Testis (tissue), 2 donors: Measurements from ENCODE around the gene CHRD.

Experiments
- POLR2A ChIP-seq: fragments of 450-650 bp; IDR thresholded peaks from one replicate; pipeline ENCODE4 v1.6.1; 2017; ENCODE audit warnings: antibody characterized with exemption, mild to moderate bottlenecking, moderate library complexity
- TF ChIP-seq, protein P1 (sequence below), 3 experiments: fragments of 450-650 bp in 2 of 3; fragments of 200-600 bp in 1 of 3; sonication (generic) in 1 of 3; IDR thresholded peaks; one replicate each; pipeline ENCODE4 v1.5.1; 2016 to 2019; ENCODE audit warnings: antibody characterized with exemption in 3 of 3, mild to moderate bottlenecking in 2 of 3, moderate library complexity in 1 of 3

- TF ChIP-seq POLR2A: no peak
- TF ChIP-seq, protein P1, sequence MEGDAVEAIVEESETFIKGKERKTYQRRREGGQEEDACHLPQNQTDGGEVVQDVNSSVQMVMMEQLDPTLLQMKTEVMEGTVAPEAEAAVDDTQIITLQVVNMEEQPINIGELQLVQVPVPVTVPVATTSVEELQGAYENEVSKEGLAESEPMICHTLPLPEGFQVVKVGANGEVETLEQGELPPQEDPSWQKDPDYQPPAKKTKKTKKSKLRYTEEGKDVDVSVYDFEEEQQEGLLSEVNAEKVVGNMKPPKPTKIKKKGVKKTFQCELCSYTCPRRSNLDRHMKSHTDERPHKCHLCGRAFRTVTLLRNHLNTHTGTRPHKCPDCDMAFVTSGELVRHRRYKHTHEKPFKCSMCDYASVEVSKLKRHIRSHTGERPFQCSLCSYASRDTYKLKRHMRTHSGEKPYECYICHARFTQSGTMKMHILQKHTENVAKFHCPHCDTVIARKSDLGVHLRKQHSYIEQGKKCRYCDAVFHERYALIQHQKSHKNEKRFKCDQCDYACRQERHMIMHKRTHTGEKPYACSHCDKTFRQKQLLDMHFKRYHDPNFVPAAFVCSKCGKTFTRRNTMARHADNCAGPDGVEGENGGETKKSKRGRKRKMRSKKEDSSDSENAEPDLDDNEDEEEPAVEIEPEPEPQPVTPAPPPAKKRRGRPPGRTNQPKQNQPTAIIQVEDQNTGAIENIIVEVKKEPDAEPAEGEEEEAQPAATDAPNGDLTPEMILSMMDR (IDR thresholded peaks at IDR 0.05): no peak
These were observed 46.2 kb upstream of the CHRD start for GRCh38 chr3:184333700-184334099.
